PC-3 (cell line): ENCODE measurements around the gene GRB10.

Experiments
- CTCF ChIP-seq: fragments of 300-600 bp; sonication (generic); conservative IDR thresholded peaks from 2 replicates; pipeline ENCODE4 v1.5.1; 2017; ENCODE audit warnings: antibody characterized with exemption, low read depth, mild to moderate bottlenecking, low read length
- EZH2phosphoT487 ChIP-seq: fragments of 300-600 bp; sonication (generic); IDR thresholded peaks from 2 replicates; pipeline ENCODE4 v1.6.1; 2018; ENCODE audit warnings: mild to moderate bottlenecking, antibody characterized with exemption, low read length, borderline replicate concordance

DNA sequence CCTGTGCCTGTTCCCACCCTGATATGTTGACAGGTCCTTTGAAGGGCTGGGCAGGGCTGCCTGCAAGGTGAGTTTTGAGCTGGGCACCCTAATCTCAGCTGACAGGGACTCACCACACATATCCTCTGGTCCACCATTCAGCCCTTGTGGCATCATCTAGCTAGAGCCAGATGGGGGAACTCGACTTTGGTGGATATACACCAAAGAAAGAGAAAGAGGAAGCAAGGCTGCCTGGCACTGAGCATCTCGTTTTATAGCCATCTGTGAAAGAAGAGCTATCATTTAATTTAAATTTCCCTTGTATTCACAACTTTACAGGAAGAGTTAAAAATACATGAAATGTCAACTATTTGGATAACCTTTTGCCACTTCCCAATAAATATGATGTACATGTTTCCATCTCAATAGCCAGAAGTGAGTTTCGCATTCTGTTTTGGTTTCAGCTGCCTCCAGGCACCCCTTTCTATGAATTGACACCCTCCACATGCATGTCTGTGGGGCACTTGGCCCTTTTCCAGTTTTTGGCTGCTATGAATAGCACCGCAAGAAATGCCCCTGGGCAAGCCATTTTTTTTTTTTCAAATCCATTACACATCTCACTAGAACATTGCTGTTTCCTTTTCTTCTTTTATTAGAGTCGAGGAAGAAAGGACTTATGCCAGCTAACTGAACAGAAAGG, 22.9 kb upstream of the GRB10 start:
- no peak for TF ChIP-seq EZH2phosphoT487
- TF ChIP-seq CTCF = no peak
